ENCODE measurements around the gene GSTK1. TPM values are rescaled to one million over a fixed set of nuclear protein-coding genes. Genes with fewer than 3 reads are reported as not detected.
A peak's percentile ranks its signal among the peaks of the same experiment; 100 is the strongest.
"Not testable (repeated sequence)": the region's sequence is repeated elsewhere in the genome, so short reads cannot be mapped to it uniquely, and the experiment has no call there.

Gene GSTK1
- 100 to 1,000 TPM; 159 to 243 (median 177) TPM for total RNA-seq

GRCh38 chr7:143263266-143264195 is at the start of gene GSTK1:
Gene GSTK1, plus strand, starts transcription at chr7:143263441. Its CDS starts 73 bp downstream, at chr7:143263514.
- ATAC-seq (ENCODE audit: low FRiP score) (peak; percentile 91), DNase-seq (ENCODE audit: low spot score) (peak; percentile 54)
- no peak for TF ChIP-seq CTCF (IDR thresholded peaks at IDR 0.05)

- not testable (repeated sequence) for ATAC-seq (ENCODE audit: low FRiP score); DNase-seq (ENCODE audit: low spot score)
Observed at GRCh38 chr7:143213478-143213877, 49.8 kb upstream of the GSTK1 start.

DNA sequence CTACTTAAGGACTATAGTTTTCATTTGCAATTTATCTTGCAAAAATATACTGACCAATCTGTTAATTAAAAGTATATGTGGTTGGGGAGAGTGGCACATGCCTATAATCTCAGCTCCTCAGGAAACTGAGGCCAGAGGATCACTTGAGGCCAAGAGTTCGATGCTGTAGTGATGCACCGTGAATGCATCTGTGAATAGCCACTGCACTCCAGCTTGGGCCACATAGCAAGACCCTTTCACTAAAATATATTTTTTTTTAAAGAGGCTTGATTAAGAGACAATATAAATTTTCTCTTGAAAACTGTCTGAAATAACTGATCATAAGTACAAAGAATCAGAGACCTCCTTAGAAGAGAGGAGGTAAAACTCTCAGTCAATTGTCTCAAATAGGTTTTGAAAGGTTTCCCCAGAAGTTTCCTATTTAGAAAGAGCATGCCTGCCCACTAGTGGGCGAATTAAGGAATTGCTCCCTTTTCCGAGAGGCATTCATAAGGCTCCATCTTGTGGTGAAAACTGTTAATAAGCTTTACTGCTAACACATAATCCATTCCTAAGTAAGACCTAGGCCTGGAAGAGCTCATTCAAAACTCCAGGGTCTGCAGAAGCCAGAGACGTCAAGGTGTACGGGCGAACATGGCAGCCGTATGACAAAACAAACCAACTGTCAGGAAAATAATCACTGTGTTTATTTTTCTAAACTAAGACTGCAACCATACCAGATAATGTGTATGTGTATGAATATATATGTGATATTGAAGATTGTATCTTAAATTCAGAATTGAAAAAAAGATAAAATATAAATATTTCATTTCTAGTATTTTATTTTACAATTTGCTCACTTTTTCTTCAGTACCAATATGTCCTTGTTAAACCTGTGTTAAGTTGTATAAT is 48.2 kb upstream of the GSTK1 start:
- DNase-seq (ENCODE audit: low spot score) (no peak), ATAC-seq (ENCODE audit: low FRiP score) (peak; percentile 87)
- peak in 2 of 3 donors; percentile 90 to 97 for TF ChIP-seq CTCF (IDR thresholded peaks at IDR 0.05)

- no peak for TF ChIP-seq CTCF (IDR thresholded peaks at IDR 0.05)
- ATAC-seq (ENCODE audit: low FRiP score) = no peak
- DNase-seq (ENCODE audit: low spot score) = no peak
Observed at GRCh38 chr7:143216151-143216550, 47.1 kb upstream of the GSTK1 start.

- ATAC-seq (ENCODE audit: low FRiP score) (no peak), DNase-seq (ENCODE audit: low spot score) (no peak)
- TF ChIP-seq CTCF (IDR thresholded peaks at IDR 0.05) = no peak
Observed at GRCh38 chr7:143216686-143217085, 46.6 kb upstream of the GSTK1 start.

DNA sequence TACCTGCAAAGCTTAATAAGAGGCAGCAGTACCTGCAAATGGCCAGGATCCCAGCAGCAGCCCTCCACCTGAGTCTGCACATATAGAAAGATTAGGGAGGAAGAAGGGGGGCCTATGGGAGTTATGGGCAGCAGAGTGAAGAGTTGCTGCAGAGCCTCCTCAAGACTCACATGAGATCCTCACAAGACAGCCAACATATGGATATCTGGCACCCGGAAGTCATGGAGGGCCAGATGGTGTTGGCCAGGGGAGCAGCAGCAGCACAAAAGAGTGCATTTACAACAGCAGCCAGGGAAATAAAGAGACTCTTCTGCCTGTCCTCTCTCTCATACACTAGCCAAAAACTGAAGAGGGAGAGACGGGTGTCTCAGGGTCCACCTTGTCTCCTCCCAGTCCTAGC is 45.4 kb upstream of the GSTK1 start:
- DNase-seq (ENCODE audit: low spot score) (no peak), ATAC-seq (ENCODE audit: low FRiP score) (no peak)
- TF ChIP-seq CTCF (IDR thresholded peaks at IDR 0.05) = no peak

- TF ChIP-seq CTCF (IDR thresholded peaks at IDR 0.05) = no peak
- DNase-seq (ENCODE audit: low spot score) (no peak), ATAC-seq (ENCODE audit: low FRiP score) (no peak)
Observed at GRCh38 chr7:143221286-143221685, 42.0 kb upstream of the GSTK1 start.
